GM21529 (cell line): ENCODE data around the gene RGS9.

Source experiments
- ATAC-seq: cut with Tn5 transposase; IDR thresholded peaks from one replicate; pipeline ENCODE4 v1.9.1; 2021; ENCODE audit not compliant: unreplicated experiment

Gene RGS9

GRCh38 chr17:65254166-65254565 is 117.0 kb downstream of the RGS9 start:
- no peak for ATAC-seq

DNA sequence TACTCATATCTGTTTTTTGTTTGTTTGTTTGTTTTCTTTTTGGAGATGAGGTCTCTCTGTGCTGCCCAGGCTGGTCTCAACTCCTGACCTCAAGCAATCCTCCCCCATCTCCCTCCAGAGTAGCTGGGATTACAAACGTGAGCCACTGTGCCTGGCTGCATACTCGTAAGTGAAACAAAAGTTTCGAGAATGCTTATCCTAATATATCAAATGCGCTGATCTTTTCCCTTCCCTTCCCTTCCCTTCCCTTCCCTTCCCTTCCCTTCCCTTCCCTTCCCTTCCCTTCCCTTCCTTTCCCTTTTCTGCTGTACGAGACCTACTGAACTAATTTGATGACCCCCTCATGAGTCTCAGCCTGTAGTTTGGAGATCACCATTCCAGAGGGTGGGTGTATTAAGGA is 122.1 kb downstream of the RGS9 start:
- no peak for ATAC-seq

DNA sequence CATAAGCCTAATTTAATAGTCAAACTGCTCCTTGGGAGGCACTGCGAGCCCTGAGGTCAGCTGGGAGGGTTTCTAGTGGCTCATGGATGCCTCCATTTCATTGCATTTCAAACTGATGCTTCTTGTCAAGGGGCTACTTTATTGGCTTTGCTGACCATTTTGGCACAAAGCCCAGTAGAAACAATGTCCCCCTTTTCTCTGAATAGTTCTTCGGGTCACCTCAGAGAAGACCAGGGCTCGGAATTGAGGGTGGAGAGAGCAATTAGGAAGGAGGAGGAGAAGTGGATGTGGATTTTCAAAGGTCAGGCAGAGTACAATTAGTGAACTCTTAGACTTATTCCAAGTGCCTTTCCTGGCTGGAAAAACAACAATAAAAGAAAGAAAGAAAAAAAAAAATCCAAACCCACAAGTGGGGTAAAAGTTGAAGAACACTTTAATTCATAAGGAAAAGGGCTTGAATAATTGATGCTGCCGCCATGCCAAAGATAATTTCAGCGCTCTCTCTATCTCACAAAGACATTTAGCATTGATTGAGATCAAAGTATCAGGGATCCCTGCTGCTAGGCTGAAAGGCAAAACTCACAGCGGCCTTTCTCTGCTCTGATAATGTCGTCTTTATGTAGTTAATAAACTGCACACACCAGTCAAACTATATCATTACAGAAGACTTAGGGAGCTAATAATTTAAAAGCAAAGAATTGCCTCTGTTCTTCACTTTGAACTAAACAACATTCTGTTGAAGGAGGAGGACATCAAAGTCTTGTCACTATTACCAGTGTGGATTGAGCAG is 122.7 kb downstream of the RGS9 start:
- ATAC-seq, result no peak

GRCh38 chr17:65260626-65261025 is 123.5 kb downstream of the RGS9 start:
- ATAC-seq, result no peak

DNA sequence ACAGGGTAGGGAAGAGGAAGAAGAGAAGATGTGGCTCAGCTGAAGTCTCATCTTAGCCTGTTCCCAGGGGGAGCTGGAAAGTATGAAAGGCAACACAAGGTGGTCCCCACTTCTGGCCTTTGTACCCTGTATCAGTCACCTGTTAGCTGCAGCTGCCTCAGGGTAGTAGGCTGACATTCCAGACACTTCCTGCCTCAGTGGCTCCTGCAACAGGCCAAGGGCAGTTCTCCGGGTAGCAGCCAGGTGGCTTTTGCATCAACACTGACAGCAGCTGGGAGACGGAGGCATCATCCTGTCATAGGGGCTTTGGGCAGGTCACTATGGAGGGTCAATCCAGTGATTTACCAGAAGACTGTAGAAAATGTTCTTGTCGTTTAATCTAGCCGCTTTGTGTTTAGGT is 124.0 kb downstream of the RGS9 start:
- no peak for ATAC-seq

DNA sequence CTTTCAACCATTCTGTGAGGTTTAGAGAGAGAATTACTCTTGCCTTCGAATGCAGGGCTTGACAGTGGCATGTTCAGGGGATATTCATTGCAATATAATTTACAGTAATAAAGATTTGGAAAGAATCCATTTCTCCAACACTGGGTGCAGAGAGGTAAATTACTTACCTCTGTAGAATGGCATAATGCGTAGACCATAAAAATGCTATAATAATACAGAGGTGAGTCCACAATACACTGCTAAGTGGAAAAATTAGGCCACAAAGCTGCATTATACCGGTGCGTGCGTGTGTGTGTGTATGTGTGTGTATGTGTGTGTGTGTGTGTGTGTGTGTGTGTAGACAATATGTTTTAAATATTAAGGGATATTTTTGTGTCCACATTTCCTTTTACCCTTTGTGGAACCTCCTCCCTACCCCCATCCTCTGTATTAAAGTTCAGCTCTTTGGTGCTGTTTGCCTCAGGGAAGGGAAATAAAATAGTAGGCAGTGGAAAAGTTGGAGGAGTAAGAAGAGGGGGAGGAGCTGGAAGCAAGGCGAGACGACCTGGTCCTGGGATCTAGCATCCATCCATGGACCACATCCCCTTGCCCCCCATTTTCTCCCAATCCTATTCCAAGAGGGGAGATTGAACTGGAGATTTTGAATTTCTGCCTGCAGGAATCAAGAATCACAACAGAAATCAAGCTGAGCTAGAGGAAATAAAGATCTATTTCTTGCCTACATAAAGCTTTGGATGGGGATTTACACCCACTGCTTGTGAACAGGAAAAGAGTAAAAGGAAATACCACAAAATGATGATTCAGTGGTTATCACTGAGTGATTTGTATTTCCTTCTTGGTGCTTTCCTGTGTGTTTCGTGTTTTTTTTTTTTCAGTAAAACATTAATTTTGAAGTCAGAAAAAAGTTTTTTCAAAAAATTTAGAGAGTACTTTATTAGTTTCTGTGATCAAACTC is 124.8 kb downstream of the RGS9 start:
- no peak for ATAC-seq

GRCh38 chr17:65265276-65265675 is 128.1 kb downstream of the RGS9 start:
- no peak for ATAC-seq

DNA sequence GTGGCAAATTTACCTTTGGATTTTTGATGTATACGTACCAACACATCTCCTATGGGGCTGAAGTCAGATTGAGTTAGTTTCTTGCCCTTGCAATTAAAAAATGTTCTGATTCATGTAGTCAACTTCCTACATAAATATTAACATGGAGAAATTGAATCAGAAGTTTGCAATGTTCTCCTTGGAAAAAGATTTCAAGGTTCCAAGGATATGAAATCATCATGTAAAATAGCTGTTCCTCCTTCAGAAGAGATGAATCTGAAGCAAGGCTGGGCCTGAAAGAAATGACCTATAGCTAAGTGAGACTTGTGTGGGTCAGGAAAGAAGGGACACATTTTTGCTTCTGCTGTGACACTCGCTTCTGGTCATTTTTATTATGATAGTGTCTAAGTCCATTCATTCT is 131.7 kb downstream of the RGS9 start:
- ATAC-seq, result no peak

GRCh38 chr17:65270499-65271253 is 133.5 kb downstream of the RGS9 start:
- ATAC-seq, result no peak

DNA sequence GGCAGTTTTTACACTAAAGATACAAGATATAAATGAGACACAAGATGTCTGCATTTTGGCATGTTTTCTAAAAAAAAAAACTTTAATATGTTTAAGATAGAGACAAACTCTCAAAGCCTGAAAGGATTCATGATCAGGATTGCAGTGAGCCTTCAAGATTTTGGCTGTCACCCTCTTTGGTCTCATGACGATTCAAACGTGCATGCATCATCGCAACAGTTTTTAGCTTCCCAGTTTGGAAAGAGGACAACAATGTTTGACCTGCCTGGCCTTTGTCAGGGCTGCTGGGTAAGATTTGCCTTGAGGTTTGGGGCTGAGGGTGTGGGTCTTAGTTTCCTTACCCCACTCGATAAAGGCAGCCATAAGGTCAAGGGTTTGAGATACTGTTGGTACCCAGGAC is 134.1 kb downstream of the RGS9 start:
- ATAC-seq, result no peak
